NT2/D1 (cell line): Measurements from ENCODE around the gene CARMIL1.

Experiments used
- YY1 ChIP-seq: IDR thresholded peaks from 2 replicates; pipeline ENCODE4 v1.6.1; 2011; ENCODE audit not compliant: insufficient read length, insufficient read depth
- ZNF274 ChIP-seq: IDR thresholded peaks from 2 replicates; pipeline ENCODE4 v1.6.1; 2011; ENCODE audit warnings: mild to moderate bottlenecking, low read depth, low read length

DNA sequence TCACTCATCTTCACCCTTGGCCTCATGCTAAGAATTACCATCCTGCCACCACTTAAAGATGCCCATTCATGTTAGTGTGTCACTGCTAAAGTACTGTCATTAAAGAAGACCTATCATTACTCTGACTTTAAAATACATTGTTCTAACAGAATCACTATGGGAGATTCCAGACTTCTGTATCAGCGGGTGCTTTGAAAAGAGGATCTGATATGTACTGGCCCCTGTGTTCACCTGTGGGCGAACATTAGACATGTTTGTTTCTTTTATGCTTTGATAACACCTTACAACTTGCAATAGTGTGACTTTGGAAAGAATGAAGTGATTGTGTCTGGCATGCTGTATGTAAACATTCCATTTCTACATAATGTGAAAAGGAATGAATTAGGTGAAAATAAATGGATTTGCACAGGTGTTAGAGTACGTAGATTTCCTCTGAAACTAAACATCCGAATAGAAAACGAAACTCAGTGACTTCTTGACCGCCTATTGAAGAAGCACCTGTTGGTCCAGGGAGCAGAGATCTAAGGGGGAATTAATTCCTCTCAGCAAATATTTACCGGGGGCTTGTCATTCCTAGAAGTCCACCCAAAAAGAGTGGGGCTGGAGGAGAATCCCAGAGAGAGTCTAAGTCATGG, 132.3 kb downstream of the CARMIL1 start:
- TF ChIP-seq YY1 (no peak), ZNF274 (no peak)
